GM18499 (cell line): ENCODE data around the gene EBF3.

Source experiments
- ATAC-seq: cut with Tn5 transposase; IDR thresholded peaks from one replicate; pipeline ENCODE4 v1.9.1; 2021; ENCODE audit warnings: moderate number of reproducible peaks; ENCODE audit not compliant: insufficient read depth, unreplicated experiment

EBF3 gene

GRCh38 chr10:129880191-129880870 lies 83.7 kb downstream of the EBF3 start:
- ATAC-seq = no peak

GRCh38 chr10:129879655-129880054 lies 84.4 kb downstream of the EBF3 start:
- no peak for ATAC-seq

- ATAC-seq = no peak
These were observed 85.2 kb downstream of the EBF3 start for GRCh38 chr10:129878835-129879234.

- ATAC-seq = no peak
These were observed 86.2 kb downstream of the EBF3 start for GRCh38 chr10:129877773-129878371.

GRCh38 chr10:129876838-129877237 lies 87.2 kb downstream of the EBF3 start:
- no peak for ATAC-seq

DNA sequence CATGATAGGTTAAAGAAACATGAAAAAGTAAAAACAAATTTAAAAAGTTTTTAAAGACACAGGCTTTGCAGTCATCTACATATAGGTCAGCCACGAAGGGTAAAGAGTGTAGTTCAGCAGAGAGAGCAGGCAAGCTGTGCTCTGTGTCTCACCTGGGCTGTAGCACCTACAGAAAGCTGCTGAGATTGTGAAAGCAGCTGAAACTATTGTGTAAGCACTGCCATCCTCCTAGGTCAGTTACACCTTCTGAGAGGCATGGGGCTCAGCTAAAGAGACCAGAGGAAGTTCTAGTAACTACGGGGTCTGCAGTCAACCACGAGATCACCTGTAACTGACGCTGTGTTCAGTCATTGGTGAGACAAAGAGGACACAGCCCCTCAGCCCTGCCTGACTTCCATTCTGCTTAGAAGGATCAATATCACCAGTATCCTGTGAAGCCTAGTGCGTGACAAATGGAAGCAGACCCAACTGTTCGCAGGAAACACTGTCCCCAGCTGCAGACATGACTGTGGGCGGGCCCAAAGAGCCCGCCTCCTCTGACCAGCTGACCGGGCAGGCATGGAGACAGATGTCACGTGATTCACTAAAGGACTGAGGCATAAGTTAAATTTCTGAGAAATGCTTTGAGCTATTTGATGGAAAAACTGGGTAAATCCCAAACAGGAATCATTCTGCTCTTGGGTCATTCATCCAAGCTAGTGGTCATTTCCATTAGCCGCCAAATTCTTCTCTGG lies 87.9 kb downstream of the EBF3 start:
- ATAC-seq = no peak

DNA sequence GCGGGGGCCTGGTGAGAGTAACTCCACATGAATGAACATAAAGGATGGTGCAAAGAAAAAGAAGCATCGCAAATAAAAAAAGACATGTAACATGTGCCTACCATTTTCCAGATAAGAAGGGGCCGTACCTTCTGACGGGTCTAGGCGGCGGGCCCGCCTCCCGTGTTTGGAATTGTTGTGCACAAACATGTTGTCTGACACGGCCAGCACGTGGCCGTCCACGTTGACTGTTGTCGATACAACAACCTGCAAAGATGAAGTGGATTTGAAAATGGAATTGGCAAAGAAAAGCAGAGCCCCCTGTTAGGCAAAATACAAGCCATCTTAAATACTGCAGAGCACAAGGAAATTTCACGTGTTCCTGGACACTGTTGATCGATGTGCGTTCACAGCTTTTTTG lies 90.7 kb downstream of the EBF3 start:
- no peak for ATAC-seq

- no peak for ATAC-seq
These were observed 92.1 kb downstream of the EBF3 start for GRCh38 chr10:129871966-129872365.

- ATAC-seq = no peak
These were observed 93.0 kb downstream of the EBF3 start for GRCh38 chr10:129870961-129871621.

GRCh38 chr10:129870474-129870757 lies 93.7 kb downstream of the EBF3 start:
- no peak for ATAC-seq

- no peak for ATAC-seq
These were observed 94.2 kb downstream of the EBF3 start for GRCh38 chr10:129869596-129870473.

DNA sequence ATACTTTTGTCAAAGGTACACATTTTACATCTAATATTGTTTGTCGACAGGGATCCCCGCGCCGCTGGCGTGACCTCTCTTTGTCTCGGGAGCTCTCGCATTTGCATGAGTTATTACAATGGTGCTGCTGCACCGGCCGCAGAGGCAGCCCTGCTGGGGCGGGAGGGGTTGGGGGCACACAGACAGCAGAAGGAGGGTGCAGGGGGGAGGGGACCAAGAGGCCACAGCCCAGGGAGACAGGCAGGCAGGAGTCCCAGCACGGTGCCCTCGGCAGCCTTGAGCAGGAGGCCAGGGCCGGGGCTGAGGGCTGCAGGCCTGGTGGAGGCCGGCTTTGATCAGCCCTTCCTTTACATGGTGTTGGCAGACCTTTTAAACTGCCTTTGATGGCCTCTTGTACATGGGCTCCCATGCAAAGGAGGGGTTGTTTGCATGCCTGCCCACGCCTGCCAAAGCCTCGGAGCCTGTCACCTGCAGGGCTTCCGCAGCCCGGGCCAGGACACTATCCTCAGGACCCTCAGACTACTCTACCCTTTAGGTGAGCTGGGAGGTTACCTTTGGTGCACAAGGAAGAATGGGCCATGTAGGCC lies 95.5 kb downstream of the EBF3 start:
- no peak for ATAC-seq

- ATAC-seq = no peak
These were observed 96.4 kb downstream of the EBF3 start for GRCh38 chr10:129867631-129868179.

DNA sequence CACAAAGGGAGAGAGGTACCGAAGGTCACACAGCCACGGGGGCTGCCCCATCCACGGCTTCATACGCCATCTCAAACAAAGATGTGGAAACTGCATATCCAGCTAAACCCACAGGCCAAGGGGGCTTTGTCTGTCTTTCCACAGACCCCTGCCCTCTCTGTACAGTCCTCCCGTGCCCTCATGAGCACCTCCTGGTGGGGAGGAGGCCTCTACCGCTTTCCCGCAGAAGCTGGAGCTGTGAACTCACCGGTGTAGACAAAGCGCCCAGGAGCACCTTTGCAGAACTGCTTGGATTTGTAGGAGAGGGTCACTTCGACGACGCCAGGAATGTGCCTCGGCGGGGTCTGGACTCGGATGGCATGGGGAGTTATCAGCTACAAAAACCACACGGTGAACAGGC lies 97.2 kb downstream of the EBF3 start:
- ATAC-seq = no peak

DNA sequence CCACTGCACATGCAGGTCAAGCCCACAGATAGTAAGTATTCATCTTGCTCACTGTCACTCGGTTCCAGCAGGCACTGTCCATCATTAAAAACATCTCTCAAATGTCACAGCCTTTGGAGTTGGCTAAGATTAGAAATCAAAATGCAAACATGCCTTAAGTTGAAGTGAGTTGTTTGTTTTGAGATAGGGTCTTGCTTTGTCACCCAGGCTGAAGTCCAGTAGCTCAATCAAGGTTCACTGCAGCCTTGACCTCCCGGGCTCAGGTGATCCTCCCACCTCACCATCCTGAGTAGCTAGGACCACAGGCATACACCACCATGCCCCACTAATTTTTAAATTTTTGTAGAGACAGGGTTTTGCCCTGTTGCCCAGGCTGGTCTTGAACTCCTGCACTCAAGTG lies 98.1 kb downstream of the EBF3 start:
- ATAC-seq = no peak

GRCh38 chr10:129865413-129865812 lies 98.7 kb downstream of the EBF3 start:
- no peak for ATAC-seq

- no peak for ATAC-seq
These were observed 99.4 kb downstream of the EBF3 start for GRCh38 chr10:129864601-129865126.

DNA sequence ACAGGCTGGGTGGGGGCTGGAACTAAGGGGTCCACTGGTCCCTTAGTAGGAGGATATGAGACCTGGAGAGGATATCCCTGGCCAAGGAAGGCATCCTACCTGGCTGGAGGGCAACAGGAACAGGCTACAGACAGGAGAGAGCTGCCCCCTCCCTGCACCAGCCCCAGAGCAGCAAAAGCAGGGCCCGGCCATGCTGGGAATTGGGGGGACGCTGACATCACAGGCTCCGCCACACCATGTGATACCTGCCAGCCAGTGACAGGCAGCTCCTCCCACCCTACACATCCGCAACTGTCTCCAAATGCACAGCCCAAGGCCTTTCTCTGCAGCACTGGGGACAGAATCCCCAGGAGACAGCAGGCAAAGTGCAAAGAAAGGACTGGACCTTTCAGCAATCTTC lies 100.0 kb downstream of the EBF3 start:
- ATAC-seq = no peak

- ATAC-seq = no peak
These were observed 100.8 kb downstream of the EBF3 start for GRCh38 chr10:129863201-129863663.
